ENCODE measurements around the gene VAMP5. TPM values are rescaled to one million over a fixed set of nuclear protein-coding genes. Genes with fewer than 3 reads are reported as not detected.
A peak's percentile ranks its signal among the peaks of the same experiment; 100 is the strongest.
"Not testable (repeated sequence)": the region's sequence is repeated elsewhere in the genome, so short reads cannot be mapped to it uniquely, and the experiment has no call there.

Gene VAMP5
- total RNA-seq, 1 experiment from 2014 or later: 2.6 TPM

DNA sequence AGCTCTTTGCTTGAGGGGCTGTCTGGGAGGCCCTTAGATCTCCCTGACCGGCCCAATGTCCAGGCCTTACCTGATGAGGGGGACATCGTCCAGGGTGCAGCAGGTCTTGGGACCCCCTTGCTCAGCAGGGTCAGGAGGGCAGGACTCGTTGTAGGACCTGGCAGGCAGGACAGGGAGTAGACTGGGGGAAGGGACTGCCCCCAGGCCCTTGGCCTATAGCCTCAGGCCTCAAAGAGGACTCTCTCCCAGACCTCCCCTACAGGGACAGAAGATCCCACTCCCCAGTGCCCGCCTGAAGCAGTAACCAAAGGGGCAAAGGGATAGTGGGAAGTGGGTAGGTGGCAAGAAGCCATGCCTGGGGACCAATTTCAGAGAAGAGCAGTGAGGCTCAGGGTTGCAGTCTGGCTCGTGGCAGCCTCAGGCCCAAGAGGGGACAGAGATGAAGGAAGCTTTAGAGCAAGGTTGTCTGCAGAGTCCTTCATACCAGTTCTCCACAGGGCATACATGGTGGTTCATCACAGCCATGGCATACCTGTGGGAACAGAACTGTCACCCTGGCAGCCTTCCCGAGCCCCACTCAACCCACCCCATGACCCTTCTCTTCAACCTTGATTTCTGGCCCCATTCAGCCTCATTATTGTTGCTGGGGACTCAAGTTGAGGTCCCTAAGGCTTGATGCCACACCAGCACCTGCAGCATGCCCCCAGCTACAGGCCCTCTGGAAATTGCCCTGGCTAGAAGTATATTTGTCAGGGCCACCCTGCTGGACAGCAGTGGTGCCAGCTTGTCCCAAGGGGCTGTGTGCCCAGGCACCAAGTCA is 16.9 kb downstream of the VAMP5 start:
- no peak for DNase-seq (ENCODE audit: low read depth)

DNA sequence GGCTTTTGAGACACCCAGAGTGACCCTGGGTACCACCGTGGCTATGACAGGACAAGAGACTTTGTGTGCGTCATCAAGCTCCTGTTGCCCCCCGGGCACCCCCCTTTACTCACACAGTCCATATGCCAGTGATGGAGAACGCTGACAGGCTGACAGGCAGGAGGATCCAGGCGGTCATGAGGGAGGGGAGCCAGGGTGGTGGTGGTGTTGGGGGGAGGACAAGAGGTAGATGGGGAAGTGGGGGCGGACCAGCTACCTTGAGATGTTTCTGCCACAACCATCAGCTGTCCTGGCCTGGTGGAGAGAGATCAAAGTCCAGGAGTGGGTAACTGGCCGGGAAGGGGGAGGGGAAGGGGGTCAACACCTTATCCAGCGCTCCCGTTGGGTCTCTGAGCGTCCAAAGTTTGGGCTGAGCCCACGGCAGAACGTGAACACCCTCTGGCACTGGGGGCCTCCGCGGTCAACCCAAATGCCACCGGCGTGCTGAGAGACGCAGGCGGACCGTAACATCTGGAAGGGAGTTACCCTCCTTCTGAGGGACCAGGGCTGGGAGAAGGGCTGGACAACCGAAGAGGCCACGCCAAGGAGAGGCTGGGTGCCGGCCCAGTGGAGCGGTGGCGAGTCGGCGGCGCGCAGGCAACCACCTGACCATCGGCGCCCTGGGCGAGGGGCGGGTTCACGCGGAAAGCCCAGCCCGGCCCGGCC is 17.7 kb downstream of the VAMP5 start:
- DNase-seq (ENCODE audit: low read depth): peak; percentile 39

DNA sequence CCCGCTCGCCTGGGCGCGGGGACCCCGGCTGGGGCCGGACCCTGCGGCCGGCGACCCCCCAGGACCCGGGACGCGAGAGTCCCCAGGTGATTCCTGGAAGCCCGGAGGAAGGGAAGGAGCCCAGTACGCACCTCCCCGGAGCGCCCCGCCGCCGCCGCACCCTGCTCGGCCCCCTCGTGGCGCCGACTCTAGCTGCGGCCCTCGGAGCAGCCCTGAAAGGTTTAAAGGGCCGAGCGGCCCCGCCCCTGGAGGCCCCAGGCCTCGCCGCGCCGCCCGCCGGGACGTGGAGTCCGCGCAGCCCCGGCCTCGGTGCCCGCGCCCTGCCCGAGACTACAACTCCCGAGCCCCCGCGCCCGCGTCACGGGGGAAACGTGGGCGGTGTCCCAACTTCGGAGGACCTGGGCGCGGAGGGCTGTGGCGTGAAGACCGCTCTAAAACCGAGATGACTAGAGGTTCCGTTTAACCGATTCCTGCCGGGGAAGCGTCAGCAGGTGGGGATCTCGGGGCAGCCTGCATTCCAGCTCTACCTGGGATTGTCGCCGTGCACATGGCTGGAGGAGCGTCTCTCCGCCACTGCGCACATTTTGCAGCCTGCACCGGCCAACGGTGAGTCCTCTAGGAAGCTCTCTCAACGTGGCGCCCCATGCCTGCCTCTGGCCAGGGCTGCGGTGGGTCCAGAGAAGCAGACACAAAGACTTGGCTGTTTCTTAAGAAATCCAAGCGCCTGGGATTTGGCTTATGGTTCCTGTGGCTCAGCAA is 18.4 kb downstream of the VAMP5 start, which contains the start of gene TMEM150A:
TSS of gene TMEM150A (minus strand) at position 223 of the 759 bp plus-strand sequence. CDS start 750 bp downstream, outside the sequence.
- DNase-seq (ENCODE audit: low read depth): peak; percentile 93

DNA sequence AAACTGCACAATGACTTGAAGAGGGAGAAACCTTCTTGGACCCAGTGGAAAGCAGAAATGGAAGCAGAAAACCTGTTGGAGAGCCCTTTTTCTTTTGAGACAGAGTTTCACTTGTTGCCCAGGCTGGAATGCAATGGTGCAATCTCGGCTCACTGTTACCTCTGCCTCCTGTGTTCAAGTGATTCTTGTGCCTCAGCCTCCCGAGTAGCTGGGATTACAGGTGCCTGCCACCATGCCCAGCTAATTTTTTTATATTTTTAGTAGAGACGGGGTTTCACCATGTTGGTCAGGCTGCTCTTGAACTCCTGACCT is 19.9 kb downstream of the VAMP5 start:
- DNase-seq (ENCODE audit: low read depth): not testable (repeated sequence)

DNA sequence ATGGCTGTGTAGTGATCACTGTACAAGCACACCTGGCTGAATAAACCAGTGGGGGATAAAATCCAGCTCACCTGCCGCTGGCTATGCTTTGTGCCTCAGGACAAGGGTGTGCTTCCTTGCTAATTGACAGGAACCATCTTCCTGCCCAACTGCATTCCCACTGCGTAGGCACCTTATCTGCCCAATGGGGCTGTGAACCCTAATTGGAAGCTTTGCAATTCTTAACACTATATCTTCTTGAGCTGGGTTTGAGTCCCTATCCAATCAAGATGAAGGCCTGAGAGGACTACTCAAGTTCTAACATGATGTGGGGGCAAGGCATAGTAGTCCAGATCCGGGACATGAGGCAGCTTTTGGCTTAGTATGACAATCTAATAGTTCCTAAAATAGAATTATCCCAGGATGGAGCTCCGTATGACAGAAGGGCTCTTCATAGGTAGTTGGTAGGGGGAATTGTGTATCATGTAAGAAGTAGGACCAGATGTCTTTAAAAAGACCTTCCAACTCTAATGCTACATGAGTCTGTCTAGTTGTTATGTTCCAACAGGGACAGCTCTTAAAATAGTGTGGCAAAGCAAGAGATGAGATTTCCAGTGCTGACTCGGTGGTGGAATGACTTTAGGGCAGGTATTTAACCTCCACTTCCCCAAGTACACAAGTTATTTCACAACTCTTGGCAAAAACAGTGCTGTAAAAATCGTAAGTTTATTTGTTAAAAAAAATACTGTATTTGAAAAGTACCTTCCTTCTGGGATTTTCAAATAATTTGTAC is 20.5 kb downstream of the VAMP5 start:
- DNase-seq (ENCODE audit: low read depth): no peak

DNA sequence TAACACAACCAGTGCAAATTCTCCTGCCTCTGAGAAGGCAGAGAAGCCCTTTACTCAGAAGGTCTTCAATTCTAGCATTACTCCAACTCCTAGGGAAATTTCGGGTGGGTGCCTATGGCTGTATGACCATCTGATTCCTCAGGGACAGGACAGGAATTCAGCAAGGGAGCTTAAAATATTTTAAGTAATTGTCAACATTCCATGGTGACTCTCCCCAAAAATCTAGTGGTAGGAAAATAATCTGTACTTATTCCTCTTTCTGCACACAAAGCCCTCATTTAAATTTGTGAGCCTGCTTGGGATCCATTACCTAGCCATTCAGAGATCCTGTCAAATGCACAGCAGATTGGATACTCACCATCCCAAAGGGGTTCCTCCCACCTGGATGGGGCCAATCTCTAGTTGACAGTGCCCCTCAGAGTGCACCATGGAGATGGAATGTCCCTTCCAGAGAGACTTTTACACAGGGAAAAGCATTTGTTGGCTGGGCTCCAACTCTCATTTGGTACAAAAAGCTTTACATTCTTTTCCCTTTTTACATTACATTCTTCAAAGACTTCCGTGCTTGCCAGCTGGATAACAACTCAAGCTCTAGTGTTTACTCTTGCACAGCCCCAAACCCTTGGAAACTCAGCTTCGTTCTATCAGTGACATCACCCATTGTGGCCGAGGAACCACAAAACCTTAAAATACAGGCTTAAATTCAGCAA is 21.3 kb downstream of the VAMP5 start:
- peak; percentile 29 for DNase-seq (ENCODE audit: low read depth)

DNA sequence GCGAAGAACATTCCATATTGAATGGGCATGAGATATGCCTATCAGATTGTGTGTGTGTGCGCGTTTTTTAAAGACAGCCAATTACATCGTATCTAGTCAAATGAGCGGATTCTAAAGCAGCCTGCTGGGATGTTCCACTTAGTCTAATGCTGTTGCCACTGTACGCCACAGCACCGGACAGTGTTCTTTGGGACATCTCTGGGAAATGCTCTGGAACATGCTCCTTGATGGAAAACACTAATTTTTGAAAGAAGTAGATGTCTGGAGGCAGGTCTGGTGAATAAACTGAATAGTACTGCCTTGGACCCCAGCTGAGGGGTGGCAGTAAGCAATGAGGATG is 21.9 kb downstream of the VAMP5 start:
- DNase-seq (ENCODE audit: low read depth): no peak

DNA sequence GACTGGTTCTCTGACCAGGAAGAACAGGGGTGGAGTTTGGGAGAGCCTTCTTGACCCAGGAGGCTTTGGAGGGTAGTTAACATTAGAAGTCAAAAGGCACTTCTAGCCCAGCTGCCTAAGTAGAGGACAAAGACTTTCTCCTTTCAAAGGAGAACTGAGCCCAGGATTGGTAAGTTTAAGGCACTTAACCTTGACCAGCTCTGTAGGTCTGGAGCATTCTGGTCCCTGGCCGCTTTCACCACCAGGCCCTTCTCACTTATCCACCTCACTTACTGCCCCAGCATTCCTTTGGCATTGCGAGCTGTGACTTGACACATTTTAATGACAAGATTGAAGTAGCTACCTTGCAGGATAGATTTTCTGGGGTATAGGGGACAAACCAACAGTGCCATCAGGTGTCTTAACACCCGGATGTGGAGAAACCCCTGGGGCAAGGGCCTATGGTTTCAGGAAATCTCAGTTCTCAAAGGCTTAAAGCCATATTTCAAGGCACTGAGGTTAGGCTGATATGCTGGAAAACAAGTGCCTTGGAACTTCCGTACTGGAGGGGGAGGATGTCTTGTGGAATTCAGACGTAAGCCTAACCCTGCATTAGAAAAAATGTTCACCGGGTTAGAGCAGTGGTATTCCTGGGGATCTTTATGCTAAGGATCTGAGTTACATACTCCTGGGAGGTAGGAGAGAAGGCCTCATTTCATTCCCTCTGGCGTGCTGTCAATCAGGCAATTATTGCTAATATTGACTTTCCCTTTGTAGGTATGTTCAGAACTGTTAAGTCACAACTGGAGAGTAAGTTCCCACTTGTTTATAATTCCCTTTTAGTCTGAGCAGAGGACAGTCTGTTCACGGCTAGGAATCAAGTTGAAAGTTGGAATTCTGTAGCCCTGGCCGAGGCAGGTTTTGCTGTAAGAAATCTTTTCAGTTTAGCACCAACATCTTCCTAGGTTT is 23.3 kb downstream of the VAMP5 start:
- no peak for DNase-seq (ENCODE audit: low read depth)

DNA sequence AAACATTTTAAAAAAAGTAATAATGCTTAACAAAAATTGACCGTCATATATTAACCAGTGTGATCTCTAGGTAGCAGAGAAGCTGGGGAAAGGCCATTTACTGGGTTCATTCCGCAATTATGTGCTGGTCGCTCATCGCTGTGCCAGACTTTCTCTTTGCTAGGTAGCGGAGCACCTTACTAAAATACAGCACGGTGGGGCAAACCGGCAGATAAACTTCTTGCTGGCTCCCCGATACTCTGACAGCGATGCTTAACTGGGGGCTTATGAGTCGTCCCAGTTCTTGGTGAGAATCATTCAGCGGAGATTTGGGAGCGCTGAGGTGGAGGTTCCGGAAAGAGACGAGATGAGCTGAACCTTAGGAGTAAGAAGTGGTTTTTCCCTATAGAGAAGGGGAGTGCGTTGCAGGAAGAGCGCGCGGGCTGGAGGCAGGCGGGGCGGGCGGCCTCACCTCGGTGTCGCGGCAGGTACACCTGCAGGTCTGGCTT is 27.0 kb downstream of the VAMP5 start:
- no peak for DNase-seq (ENCODE audit: low read depth)

DNA sequence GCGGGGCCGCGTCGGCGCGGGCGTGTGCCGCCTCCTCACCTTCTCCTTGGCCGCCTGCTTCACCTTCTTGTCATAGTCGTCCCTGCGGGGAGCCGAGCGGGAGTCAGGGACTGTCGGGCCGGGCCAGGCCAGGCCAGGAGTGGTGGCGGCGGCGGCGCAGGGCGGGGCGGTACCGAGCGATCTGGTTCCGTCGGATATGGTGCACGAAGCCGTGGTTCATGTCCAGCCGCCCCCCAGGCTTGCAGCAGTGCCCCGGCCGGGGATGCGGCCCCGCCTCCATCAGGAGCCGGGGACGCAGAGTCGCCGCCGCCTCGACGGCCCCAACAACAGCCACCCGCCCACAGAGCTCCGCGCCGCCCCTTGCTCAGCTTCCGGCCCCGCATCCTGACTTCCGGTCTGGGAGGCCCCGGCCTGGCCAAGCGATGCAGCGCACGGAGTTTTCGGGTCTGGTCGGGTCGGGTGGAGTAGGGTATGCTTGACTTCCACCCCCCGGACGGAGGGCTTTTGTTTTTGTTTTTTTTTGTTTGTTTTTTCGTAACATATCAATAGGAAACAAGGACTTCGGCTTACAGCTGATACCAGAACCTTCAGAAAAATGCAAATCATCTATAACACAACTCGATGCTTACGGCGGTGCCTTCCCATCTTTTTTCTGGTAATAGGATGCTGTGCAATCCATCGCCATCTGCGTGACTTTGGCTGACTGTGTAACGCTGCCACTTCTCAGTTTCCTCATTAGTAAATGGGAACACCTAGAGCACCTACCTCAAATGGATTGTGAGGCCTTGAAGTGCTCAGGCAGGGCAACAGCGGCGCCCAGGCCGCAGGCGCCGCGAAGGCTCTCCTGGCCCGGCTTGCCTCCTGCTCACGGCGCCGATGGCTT is 27.7 kb downstream of the VAMP5 start, which contains the start of gene C2orf68:
TSS of gene C2orf68 (minus strand) at position 362 of the 883 bp plus-strand sequence. CDS start at position 280, 82 bp downstream.
- DNase-seq (ENCODE audit: low read depth): peak; percentile 84

DNA sequence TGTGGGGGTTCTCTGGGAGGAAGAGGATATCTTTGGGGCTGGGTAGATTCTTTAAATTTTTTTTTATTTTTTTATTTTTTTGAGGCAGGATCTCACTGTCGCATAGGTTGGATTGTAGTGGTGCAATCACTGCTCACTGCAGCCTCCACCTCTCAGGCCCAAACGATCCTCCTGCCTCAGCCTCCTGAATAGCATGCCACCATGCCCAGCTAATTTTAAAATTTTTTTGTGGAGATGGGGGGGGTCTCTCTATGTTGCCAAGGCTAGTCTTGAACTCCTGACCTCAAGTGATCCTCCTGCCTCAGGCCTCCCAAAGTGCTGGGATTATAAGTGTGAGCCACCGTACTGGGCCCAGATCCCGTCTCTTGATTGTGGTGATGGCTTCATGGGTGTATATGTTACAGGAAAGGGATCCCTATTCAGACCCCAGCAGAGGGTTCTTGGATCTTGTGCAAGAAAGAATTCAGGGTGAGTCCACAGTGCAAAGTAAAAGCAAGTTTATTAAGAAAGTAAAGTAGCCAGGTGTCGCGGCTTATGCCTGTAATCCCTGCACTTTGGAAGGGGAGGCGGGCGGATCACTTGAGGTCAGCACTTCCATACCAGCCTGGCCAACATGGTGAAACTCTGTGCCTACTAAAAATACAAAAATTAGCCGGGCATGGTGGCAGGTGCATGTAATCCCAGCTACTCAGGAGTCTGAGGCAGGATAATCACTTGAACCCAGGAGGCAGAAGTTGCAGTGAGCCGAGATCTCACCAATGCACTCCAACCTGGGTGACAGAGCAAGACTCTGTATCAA is 29.7 kb downstream of the VAMP5 start:
- DNase-seq (ENCODE audit: low read depth): no peak

DNA sequence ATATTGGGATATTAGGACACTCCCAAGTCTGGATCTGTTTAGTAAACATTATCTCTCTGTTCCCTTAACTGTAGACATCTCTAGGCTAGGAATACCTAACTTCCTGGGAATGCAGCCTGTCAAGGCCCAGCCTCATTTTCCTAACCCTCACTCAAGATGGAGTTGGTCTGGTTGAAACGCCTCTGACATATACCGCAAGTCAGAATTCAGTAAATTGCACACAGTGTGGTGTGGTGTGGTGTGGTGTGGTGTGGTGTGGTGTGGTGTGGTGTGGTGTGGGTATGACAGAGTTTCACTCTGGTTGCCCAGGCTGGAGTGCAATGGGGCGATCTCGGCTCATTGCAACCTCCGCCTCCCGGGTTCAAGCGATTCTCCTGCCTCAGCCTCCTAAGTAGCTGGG is 30.5 kb downstream of the VAMP5 start:
- not testable (repeated sequence) for DNase-seq (ENCODE audit: low read depth)

DNA sequence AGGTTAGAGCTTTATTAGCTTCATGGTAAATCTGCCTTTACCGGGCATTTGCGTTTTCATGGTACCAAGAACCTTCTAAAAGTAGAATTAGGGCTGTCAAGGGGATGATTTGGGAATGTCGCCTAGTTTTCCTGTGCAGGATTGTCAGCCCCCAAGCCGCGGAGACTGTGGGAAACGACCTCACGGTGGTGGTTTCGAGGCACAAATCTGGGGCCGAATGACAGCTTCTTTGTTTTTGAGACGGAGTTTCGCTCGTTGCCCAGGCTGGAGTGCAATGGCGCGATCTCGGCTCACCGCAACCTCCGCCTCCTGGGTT is 31.1 kb downstream of the VAMP5 start:
- no peak for DNase-seq (ENCODE audit: low read depth)

DNA sequence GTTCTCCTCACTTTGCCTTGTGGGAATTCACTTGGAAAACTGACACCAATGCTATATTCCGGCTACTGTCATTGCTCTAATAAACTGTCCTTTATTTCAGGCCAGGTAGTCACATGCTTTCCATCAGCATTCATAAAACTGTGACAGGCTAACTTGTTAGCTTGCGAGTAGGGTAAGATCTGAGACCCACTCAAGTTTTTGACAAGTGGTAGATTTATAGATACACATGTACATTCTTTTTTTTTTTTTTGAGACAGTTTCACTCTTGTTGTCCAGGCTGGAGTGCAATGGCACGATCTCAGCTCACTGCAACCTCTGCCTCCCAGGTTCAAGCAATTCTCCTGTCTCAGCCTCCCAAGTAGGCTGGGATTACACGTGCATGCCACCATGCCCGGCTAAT is 33.5 kb downstream of the VAMP5 start:
- DNase-seq (ENCODE audit: low read depth): not testable (repeated sequence)

DNA sequence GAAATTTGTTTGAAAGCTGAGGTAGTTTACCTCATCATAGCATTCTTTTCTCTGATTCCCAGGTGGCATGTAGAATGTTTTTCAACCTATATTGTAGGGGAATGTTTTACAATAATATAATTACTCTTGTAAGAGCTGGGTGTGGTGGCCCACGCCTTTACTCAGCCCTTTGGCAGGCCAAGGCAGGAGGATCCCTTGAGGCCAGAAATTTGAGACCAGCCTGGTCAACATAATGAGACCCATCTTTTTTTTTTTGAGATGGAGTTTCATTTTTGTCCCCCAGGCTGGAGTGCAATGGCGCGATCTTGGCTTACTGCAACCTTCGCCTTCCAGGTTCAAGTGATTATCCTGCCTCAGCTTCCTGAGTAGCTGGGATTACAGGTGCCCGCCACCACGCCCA is 35.4 kb downstream of the VAMP5 start:
- DNase-seq (ENCODE audit: low read depth): no peak

DNA sequence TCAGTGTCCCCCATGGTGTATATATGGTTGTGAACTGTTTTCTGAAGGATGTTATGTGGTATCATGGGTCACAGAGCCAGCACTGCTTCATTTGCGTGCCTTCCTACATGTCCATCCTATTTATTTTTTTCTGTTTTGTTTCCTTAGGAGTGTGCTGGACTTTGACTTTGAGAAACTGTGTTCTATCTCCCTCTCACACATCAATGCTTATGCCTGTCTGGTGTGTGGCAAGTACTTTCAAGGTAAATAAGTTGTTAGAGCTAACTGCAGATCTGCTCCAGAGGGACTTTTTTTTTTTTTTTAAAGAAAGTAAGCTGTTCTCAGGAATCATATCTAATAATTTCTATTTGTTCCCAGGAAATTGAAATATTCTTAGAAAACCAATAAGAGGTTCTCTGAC is 37.1 kb downstream of the VAMP5 start:
- DNase-seq (ENCODE audit: low read depth): no peak

DNA sequence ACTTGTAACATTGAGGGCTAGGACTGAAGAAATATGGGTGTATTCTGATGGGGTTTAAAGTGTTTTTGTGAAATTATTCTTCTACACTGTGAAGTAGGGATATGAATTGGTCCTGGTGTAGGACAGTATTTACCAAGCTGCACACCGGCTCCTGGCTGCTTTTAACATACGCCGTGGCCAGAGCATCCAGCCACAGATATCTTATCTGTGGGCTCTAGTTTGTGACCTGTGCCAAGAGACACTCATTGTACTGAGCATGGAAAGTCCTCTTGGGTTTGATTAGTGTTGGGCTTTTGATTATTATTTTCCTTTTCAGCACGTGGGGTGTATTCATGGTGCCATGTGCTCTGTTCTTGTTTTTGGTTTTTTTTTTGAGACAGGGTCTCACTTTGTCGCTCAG is 39.8 kb downstream of the VAMP5 start:
- DNase-seq (ENCODE audit: low read depth): no peak

DNA sequence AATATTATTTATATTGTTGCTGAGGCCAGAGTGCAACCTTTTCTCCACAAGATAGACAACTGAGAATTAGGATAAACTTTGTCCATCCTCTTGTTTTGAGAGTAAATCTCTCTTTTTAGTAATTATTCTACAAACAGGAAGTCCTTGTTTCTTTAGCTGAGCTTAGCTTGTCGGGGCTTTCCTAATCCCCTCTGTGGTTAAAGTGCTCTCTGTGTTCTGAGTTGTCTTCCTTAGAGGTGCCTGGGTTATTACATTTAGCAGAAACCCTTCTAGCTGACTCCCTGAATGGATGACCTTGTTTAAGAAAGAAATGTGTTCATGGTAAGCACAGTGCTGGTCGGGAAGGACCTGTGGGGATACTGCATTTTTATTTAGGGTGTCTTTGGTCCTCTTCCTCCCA is 44.4 kb downstream of the VAMP5 start:
- no peak for DNase-seq (ENCODE audit: low read depth)
